ENCODE results near the gene NAA40.

DNA sequence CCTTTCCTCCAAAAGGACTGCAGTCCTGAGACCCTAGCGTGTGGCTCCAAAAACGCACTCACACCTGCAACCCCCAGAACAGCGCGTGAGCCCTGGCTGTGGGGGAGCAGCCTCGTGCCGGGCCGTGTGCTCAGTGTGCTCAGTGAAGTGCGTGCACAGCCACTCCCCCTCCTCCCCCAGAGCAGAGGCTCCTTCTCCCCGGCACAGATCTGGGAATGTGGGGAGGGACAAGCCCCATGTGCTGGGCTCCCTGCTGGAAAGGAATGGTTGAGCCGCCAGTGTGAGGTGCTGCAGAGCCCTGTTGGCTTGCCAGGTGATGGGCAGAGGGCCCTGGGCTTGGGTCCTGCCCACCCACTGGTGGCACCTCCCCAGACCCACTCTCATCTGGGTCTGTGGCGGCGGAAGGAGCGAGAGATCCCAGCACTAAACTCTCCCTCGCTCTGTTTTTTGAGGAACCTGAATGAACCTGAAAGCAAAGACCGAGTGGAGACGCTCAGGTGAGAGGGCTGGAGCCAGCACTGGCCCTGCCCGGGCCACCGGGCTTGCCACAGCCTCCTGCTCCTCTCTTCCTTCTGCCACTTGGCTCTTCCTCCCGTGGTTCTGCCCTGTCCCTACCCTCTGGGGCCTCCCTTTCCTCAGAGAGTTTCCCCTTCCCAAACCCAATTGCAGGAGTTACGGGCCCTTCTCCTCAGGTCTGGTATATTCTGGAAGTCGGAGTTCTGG, 30.8 kb upstream of the NAA40 start:
- TF ChIP-seq CTCF (IDR thresholded peaks at IDR 0.05) (no peak), POLR2A (IDR thresholded peaks at IDR 0.05) (no peak), EP300 (IDR thresholded peaks at IDR 0.05) (no peak), POLR2AphosphoS5 (IDR thresholded peaks at IDR 0.05) (no peak)

Measured in gastroesophageal sphincter (tissue), 3 donors.